DND-41 (cell line): ENCODE results near the gene COMMD9.

Source experiments
- ATAC-seq: fragments of 200-7000 bp; cut with Tn5 transposase; 3 replicates; pipeline ENCODE4 v1.9.1; 2021; ENCODE audit warnings: low read depth; ENCODE audit not compliant: insufficient read depth
- DNase-seq: peaks from one replicate; pipeline ENCODE4 v3.0.0-alpha.2; 2020
- H2AFZ ChIP-seq: 2 replicates; pipeline ENCODE4 v1.6.0; 2012; ENCODE audit warnings: low read depth, low read length
- H3K27ac ChIP-seq: 2 replicates; pipeline ENCODE4 v1.5.1; 2012; ENCODE audit warnings: low read length, inconsistent platforms
- H3K27me3 ChIP-seq: fragments of 200-600 bp; sonication (generic); 2 replicates; pipeline ENCODE4 v1.6.0; 2012; ENCODE audit warnings: low read length, mild to moderate bottlenecking, inconsistent platforms; ENCODE audit not compliant: insufficient read depth, poor library complexity
- H3K36me3 ChIP-seq: 2 replicates; pipeline ENCODE4 v1.5.1; 2012; ENCODE audit warnings: low read length, inconsistent platforms; ENCODE audit not compliant: insufficient read depth
- H3K4me1 ChIP-seq: 2 replicates; pipeline ENCODE4 v1.5.1; 2012; ENCODE audit warnings: mild to moderate bottlenecking, low read length; ENCODE audit not compliant: insufficient read depth
- H3K4me2 ChIP-seq: 2 replicates; pipeline ENCODE4 v1.6.0; 2012; ENCODE audit warnings: mild to moderate bottlenecking, moderate library complexity, low read length, inconsistent platforms; ENCODE audit not compliant: insufficient read depth
- H3K4me3 ChIP-seq, 2 experiments: fragments of 200-600 bp in 1 of 2; shearing (Covaris generic) in 1 of 2; 2 replicates each; pipeline ENCODE4 v1.5.1; 2012 to 2016; ENCODE audit warnings: inconsistent platforms in 2 of 2, low read length in 2 of 2, mild to moderate bottlenecking in 2 of 2, low read depth in 1 of 2, moderate library complexity in 1 of 2
- H3K79me2 ChIP-seq: 2 replicates; pipeline ENCODE4 v1.6.0; 2012; ENCODE audit warnings: low read length, inconsistent platforms; ENCODE audit not compliant: insufficient read depth
- H3K9ac ChIP-seq: 2 replicates; pipeline ENCODE4 v1.6.0; 2012; ENCODE audit warnings: low read depth, mild to moderate bottlenecking, inconsistent platforms, low read length, moderate library complexity
- H3K9me3 ChIP-seq: 2 replicates; pipeline ENCODE4 v1.5.1; 2012; ENCODE audit warnings: low read length, moderate library complexity, mild to moderate bottlenecking, inconsistent platforms; ENCODE audit not compliant: insufficient read depth, severe bottlenecking
- H4K20me1 ChIP-seq: 2 replicates; pipeline ENCODE4 v1.6.0; 2012; ENCODE audit warnings: low read length; ENCODE audit not compliant: insufficient read depth
- CTCF ChIP-seq: IDR thresholded peaks from 2 replicates; pipeline ENCODE4 v1.5.1; 2012; ENCODE audit warnings: borderline replicate concordance, low read length, moderate library complexity, mild to moderate bottlenecking; ENCODE audit not compliant: poor library complexity, severe bottlenecking; ENCODE audit errors: extremely low read depth
- EZH2 ChIP-seq: IDR thresholded peaks from 3 replicates; pipeline ENCODE4 v1.6.1; 2012; ENCODE audit warnings: borderline replicate concordance, low read depth, mild to moderate bottlenecking, moderate library complexity, low read length, inconsistent platforms; ENCODE audit not compliant: severe bottlenecking

The COMMD9 gene

GRCh38 chr11:36233204-36233603 is 56.0 kb downstream of the COMMD9 start:
- no peak overlapping the region for H3K27ac ChIP-seq

GRCh38 chr11:36230779-36231699 is 58.2 kb downstream of the COMMD9 start:
- Histone ChIP-seq H3K4me3 (no peak overlapping the region), H3K9ac (no peak overlapping the region), H2AFZ (no peak overlapping the region), H3K36me3 (no peaks in the 10 kb centered on the region), H4K20me1 (peaks cover 2% of the 10 kb centered on the region; the same call in 1 of the 2 replicates), H3K4me1 (no peaks in the 10 kb centered on the region), H3K4me2 (no peak overlapping the region), H3K27me3 (no peaks in the 10 kb centered on the region), H3K9me3 (no peaks in the 10 kb centered on the region), H3K79me2 (no peaks in the 10 kb centered on the region), H3K27ac (no peak overlapping the region)
- TF ChIP-seq EZH2 (no peak), CTCF (no peak)
- ATAC-seq (no peak), DNase-seq (no peak)

More at GRCh38 chr11:36233204-36233603, 56.0 kb downstream of the COMMD9 start:
- Histone ChIP-seq H3K27me3 (peaks cover 6% of the 10 kb centered on the region), H3K9me3 (no peaks in the 10 kb centered on the region), H3K4me2 (no peak overlapping the region), H3K4me3 (no peak overlapping the region), H2AFZ (no peak overlapping the region), H4K20me1 (no peaks in the 10 kb centered on the region), H3K79me2 (no peaks in the 10 kb centered on the region), H3K4me1 (no peaks in the 10 kb centered on the region), H3K36me3 (no peaks in the 10 kb centered on the region), H3K9ac (no peak overlapping the region)
- no peak for DNase-seq
- no peak for ATAC-seq
- TF ChIP-seq EZH2 (no peak), CTCF (no peak)

GRCh38 chr11:36229091-36229705 is 60.0 kb downstream of the COMMD9 start:
- H3K9me3 ChIP-seq, result no peaks in the 10 kb centered on the region
- no peak overlapping the region for H2AFZ ChIP-seq
- no peaks in the 10 kb centered on the region for H3K4me1 ChIP-seq
- DNase-seq (no peak), ATAC-seq (no peak)
- peaks cover 2% of the 10 kb centered on the region; the same call in 1 of the 2 replicates for H4K20me1 ChIP-seq
- no peaks in the 10 kb centered on the region for H3K27me3 ChIP-seq
- no peak overlapping the region for H3K9ac ChIP-seq
- H3K36me3 ChIP-seq, result no peaks in the 10 kb centered on the region
- H3K4me3 ChIP-seq, result no peak overlapping the region
- H3K79me2 ChIP-seq, result no peaks in the 10 kb centered on the region
- no peak overlapping the region for H3K27ac ChIP-seq
- no peak overlapping the region for H3K4me2 ChIP-seq
- TF ChIP-seq EZH2, result no peak
- no peak for TF ChIP-seq CTCF
